Endothelial cell of umbilical vein (primary cell): Measurements from ENCODE around the gene SYTL3. TPM values are rescaled to one million over a fixed set of nuclear protein-coding genes. Genes with fewer than 3 reads are reported as not detected.

Source experiments
- BruUV-seq: library from RNA; stranded (reverse); fragments of 400-500 nt; replicated peaks from 2 replicates; lab custom pipeline; 2021; lab: Mats Ljungman, UMichigan
- CTCF ChIA-PET: fragments of 300-600, 350-600 bp; sonication (Branson Sonifier 250); formaldehyde crosslinking; loops from one replicate; lab custom pipeline; 2021; ENCODE audit warnings: antibody characterized with exemption, inconsistent platforms; lab: Charles Lee
- POLR2A ChIA-PET: fragments of 300-600, 350-600 bp; sonication (Branson Sonifier 250); formaldehyde crosslinking; loops from one replicate; lab custom pipeline; 2021; ENCODE audit warnings: antibody characterized with exemption, inconsistent platforms; lab: Charles Lee
- DNase-seq: peaks from one replicate; pipeline ENCODE4 v3.0.0-alpha.2; 2011; ENCODE audit warnings: low read depth, low spot score
- FAIRE-seq: peaks from 2 replicates; lab custom pipeline; 2011; peaks lifted over from hg19 to GRCh38; lab: Jason Lieb, UNC
- H2AFZ ChIP-seq: 2 replicates; pipeline ENCODE4 v1.6.0; 2012; ENCODE audit warnings: low read depth, low read length, control low read depth, inconsistent platforms
- H3K27ac ChIP-seq: 2 replicates; pipeline ENCODE4 v1.5.1; 2011; ENCODE audit warnings: low read depth, mild to moderate bottlenecking, control low read depth, low read length, moderate library complexity; ENCODE audit not compliant: insufficient read depth
- H3K27me3 ChIP-seq, 2 experiments: 2 replicates each; pipeline versions ENCODE4 v1.6.0 to v1.6.1; 2011; ENCODE audit warnings: low read length in 2 of 2, mixed read lengths in 1 of 2; ENCODE audit not compliant: control insufficient read depth in 2 of 2, insufficient read depth in 2 of 2
- H3K36me3 ChIP-seq, 2 experiments: 2 replicates in 1 of 2; 3 replicates in 1 of 2; pipeline ENCODE4 v1.5.1; 2011; ENCODE audit warnings: low read length in 2 of 2, mild to moderate bottlenecking in 1 of 2, moderate library complexity in 1 of 2; ENCODE audit not compliant: control insufficient read depth in 2 of 2, insufficient read depth in 2 of 2; ENCODE audit errors: extremely low read depth in 1 of 2
- H3K4me1 ChIP-seq: 3 replicates; pipeline ENCODE4 v1.5.1; 2011; ENCODE audit warnings: mild to moderate bottlenecking, low read length; ENCODE audit not compliant: control insufficient read depth, insufficient read depth; ENCODE audit errors: extremely low read depth
- H3K4me2 ChIP-seq: 2 replicates; pipeline ENCODE4 v1.6.1; 2011; ENCODE audit warnings: low read length, control low read depth, mixed read lengths; ENCODE audit not compliant: insufficient read depth
- H3K4me3 ChIP-seq, 3 experiments: fragments of 200-600 bp in 1 of 3; sonication (generic), shearing (Covaris generic) in 1 of 3; replicated peaks in 1 of 3; 2 replicates each; pipeline ENCODE4 v1.5.1; 2011 to 2016; ENCODE audit warnings: control low read depth in 3 of 3, low read length in 3 of 3, mild to moderate bottlenecking in 2 of 3, inconsistent platforms in 1 of 3, low read depth in 1 of 3, moderate library complexity in 1 of 3; ENCODE audit not compliant: insufficient read depth in 1 of 3
- H3K79me2 ChIP-seq: 2 replicates; pipeline ENCODE4 v1.6.0; 2012; ENCODE audit warnings: low read length, inconsistent platforms; ENCODE audit not compliant: control insufficient read depth, insufficient read depth
- H3K9ac ChIP-seq: replicated peaks from 2 replicates; pipeline ENCODE3; 2011; ENCODE audit warnings: low read length, control low read depth; ENCODE audit not compliant: insufficient read depth; ENCODE audit errors: extremely low read depth
- H3K9me1 ChIP-seq: replicated peaks from 3 replicates; pipeline ENCODE4 v1.6.0; 2011; ENCODE audit warnings: mild to moderate bottlenecking, low read length; ENCODE audit not compliant: control insufficient read depth, insufficient read depth; ENCODE audit errors: extremely low read depth
- H3K9me3 ChIP-seq: replicated peaks from 2 replicates; pipeline ENCODE4 v1.5.1; 2012; ENCODE audit warnings: low read length, inconsistent platforms; ENCODE audit not compliant: control insufficient read depth, insufficient read depth
- H4K20me1 ChIP-seq: replicated peaks from 2 replicates; pipeline ENCODE3; 2011; ENCODE audit warnings: mild to moderate bottlenecking, low read length; ENCODE audit not compliant: control insufficient read depth, insufficient read depth; ENCODE audit errors: extremely low read depth
- EZH2 ChIP-seq: IDR thresholded peaks from 2 replicates; pipeline ENCODE4 v1.6.1; 2012; ENCODE audit warnings: borderline replicate concordance, low read depth, mild to moderate bottlenecking, moderate library complexity, low read length, inconsistent platforms; ENCODE audit not compliant: severe bottlenecking
- FOS ChIP-seq: IDR thresholded peaks from 2 replicates; pipeline ENCODE4 v1.6.1; 2011; ENCODE audit warnings: mild to moderate bottlenecking, low read length, moderate library complexity, borderline replicate concordance; ENCODE audit not compliant: insufficient read depth
- GATA2 ChIP-seq: IDR thresholded peaks from 2 replicates; pipeline ENCODE4 v1.7.0; 2011; ENCODE audit warnings: low read depth, mild to moderate bottlenecking, moderate library complexity, mixed read lengths, low read length; ENCODE audit not compliant: insufficient read length, insufficient read depth
- JUN ChIP-seq: IDR thresholded peaks from 2 replicates; pipeline ENCODE4 v1.6.1; 2011; ENCODE audit warnings: borderline replicate concordance, low read depth; ENCODE audit not compliant: insufficient read length, insufficient read depth
- MAX ChIP-seq: IDR thresholded peaks from 2 replicates; pipeline ENCODE4 v1.6.1; 2011; ENCODE audit not compliant: insufficient read depth, insufficient read length
- MYC ChIP-seq: IDR thresholded peaks from one replicate; pipeline ENCODE4 v1.6.1; 2011; ENCODE audit warnings: mild to moderate bottlenecking, low read depth, low read length
- POLR2A ChIP-seq: IDR thresholded peaks from 2 replicates; pipeline ENCODE4 v1.6.1; 2012; ENCODE audit warnings: low read depth, mild to moderate bottlenecking, control low read depth, low read length
- POLR2AphosphoS5 ChIP-seq: IDR thresholded peaks from 2 replicates; pipeline ENCODE4 v1.6.1; 2012; ENCODE audit warnings: low read depth, mild to moderate bottlenecking, control low read depth, low read length, moderate library complexity; ENCODE audit not compliant: insufficient read depth
- dilution Hi-C: fragments of 300-500 bp; cut with MboI; formaldehyde crosslinking; loops from one replicate; pipeline ENCODE4 v1.15.0; 2019; ENCODE audit warnings: low sequenced_read_pairs; ENCODE audit not compliant: extremely low pct_ligation_motif_present
- intact Hi-C: fragments of 100-400 bp; cut with micrococcal nuclease; formaldehyde crosslinking; loops from one replicate; pipeline ENCODE4 v1.10.0; 2022
- polyA plus RNA-seq, 4 experiments: library from polyadenylated mRNA; depleted of rRNA in 3 of 4; stranded (reverse) in 3 of 4; unstranded in 1 of 4; fragments of >200 nt; gene quantifications; 2 replicates each; pipeline versions ENCODE4 v1.2.1 to v1.2.3, GENCODE V29; 2011 to 2012; ENCODE audit warnings: missing spikeins in 1 of 4
- total RNA-seq: library from RNA; stranded (reverse); gene quantifications from 2 replicates; pipeline ENCODE4 v1.2.3, GENCODE V29; 2021
- TF ChIP-seq, protein P1 (sequence below), 2 donors: IDR thresholded peaks; 1 replicate in 1 of 2; 2 replicates in 1 of 2; pipeline ENCODE4 v1.5.1; 2011; ENCODE audit warnings: low read length in 2 of 2, mild to moderate bottlenecking in 2 of 2, moderate library complexity in 2 of 2, control low read depth in 1 of 2, inconsistent platforms in 1 of 2, low read depth in 1 of 2; ENCODE audit not compliant: insufficient read depth in 1 of 2; ENCODE audit errors: extremely low read depth in 1 of 2

Gene SYTL3
- total and polyA plus RNA-seq, 2 donors (not counting 3 experiments of a cell fraction or from before 2014, with no cell fraction given) = 0.59 to 0.77 TPM

GRCh38 chr6:158688860-158689259 lies 39.0 kb downstream of the SYTL3 start:
- no peak for FAIRE-seq
- TF ChIP-seq FOS = no peak
- TF ChIP-seq JUN = no peak
- no peak for TF ChIP-seq POLR2AphosphoS5
- TF ChIP-seq, protein P1, sequence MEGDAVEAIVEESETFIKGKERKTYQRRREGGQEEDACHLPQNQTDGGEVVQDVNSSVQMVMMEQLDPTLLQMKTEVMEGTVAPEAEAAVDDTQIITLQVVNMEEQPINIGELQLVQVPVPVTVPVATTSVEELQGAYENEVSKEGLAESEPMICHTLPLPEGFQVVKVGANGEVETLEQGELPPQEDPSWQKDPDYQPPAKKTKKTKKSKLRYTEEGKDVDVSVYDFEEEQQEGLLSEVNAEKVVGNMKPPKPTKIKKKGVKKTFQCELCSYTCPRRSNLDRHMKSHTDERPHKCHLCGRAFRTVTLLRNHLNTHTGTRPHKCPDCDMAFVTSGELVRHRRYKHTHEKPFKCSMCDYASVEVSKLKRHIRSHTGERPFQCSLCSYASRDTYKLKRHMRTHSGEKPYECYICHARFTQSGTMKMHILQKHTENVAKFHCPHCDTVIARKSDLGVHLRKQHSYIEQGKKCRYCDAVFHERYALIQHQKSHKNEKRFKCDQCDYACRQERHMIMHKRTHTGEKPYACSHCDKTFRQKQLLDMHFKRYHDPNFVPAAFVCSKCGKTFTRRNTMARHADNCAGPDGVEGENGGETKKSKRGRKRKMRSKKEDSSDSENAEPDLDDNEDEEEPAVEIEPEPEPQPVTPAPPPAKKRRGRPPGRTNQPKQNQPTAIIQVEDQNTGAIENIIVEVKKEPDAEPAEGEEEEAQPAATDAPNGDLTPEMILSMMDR (IDR thresholded peaks at IDR 0.05; ENCODE audit: extremely low read depth in 1 of 2, insufficient read depth in 1 of 2, low read depth in 1 of 2, low read length in 2 of 2) = no peak
- TF ChIP-seq EZH2 = no peak
- TF ChIP-seq MYC = no peak
- TF ChIP-seq POLR2A = no peak
- no peak for TF ChIP-seq GATA2
- no peak for TF ChIP-seq MAX
- Histone ChIP-seq H3K36me3 (no peaks in the 10 kb centered on the region), H3K4me2 (no peak overlapping the region), H3K9me3 (no peaks in the 10 kb centered on the region), H3K27ac (no peak overlapping the region), H3K27me3 (peaks cover 0 to 2% of the 10 kb centered on the region in 2 experiments), H3K4me3 (no peak overlapping the region), H3K4me1 (peaks cover 3% of the 10 kb centered on the region), H4K20me1 (no peaks in the 10 kb centered on the region), H3K9me1 (no peaks in the 10 kb centered on the region), H3K9ac (no peak overlapping the region), H2AFZ (no peak overlapping the region), H3K79me2 (no peaks in the 10 kb centered on the region)
- dilution Hi-C loops = no loop called here
- ChIA-PET CTCF (interaction anchor here (1.3 to 6.7 kb wide), 4 partner anchors 9 to 476 kb away, joined by 3 to 194 read pairs (median 16); no protein-coding TSS in a partner anchor), POLR2A (no interaction called here)
- intact Hi-C loops = no loop called here
- no TSS peak for BruUV-seq
- peak; percentile 20 for DNase-seq
